Stimulated activated CD8-positive, alpha-beta memory T cell treated with anti-CD3 and anti-CD28 coated beads, Interleukin-4, amount 100 ng/mL, for 48 hours (primary cell): ENCODE data around the gene RNASE7.
"Not testable (repeated sequence)": the region's sequence is repeated elsewhere in the genome, so short reads cannot be mapped to it uniquely, and the experiment has no call there.

Source experiments
- DNase-seq: peaks from one replicate; pipeline ENCODE4 v3.0.0-alpha.2; 2020

RNASE7 gene

DNA sequence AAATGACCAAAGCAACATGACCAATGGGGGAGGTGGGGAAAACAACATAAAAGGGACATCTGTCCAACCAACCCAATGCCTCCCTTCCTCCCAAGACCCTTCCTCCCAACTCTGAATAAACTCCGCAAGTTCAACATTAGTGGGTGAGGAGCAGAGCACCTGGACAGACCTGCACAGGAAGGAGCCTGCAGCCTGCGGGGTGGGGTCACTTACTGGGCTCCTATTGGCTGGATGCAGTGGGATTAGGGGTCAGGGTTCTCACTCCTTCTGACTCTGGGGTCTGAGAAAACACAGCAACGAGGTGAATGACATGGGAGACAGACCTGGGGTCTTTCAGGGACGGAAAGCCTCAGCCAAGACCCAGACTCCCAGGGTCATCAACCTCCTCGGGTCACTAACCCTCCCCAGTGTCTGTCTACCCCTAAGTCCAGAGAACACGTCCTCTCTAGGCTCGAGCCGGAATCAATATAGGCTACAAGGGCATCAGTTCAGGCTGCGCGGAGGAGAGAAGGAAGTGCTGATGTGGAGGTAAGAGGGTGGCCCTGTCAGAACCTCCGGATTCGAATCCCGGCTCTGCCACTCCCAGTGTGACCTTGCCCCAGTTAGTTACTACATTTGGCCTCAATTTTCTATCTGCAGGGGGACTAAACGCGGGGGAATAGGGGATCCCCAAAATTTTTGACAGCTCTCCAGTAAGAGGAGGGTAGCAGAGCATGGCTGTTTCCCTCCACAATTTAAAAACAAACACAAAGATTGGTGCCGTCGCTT, 18.2 kb upstream of the RNASE7 start:
- no peak for DNase-seq

GRCh38 chr14:21024585-21025370, 17.4 kb upstream of the RNASE7 start, which contains the start of gene NDRG2:
NDRG2 (minus strand) TSS chr14:21025061; CDS start chr14:21023315, 1,746 bp downstream.
- peak; percentile 72 for DNase-seq

- no peak for DNase-seq
These were observed 16.5 kb upstream of the RNASE7 start for GRCh38 chr14:21025371-21026273.

DNA sequence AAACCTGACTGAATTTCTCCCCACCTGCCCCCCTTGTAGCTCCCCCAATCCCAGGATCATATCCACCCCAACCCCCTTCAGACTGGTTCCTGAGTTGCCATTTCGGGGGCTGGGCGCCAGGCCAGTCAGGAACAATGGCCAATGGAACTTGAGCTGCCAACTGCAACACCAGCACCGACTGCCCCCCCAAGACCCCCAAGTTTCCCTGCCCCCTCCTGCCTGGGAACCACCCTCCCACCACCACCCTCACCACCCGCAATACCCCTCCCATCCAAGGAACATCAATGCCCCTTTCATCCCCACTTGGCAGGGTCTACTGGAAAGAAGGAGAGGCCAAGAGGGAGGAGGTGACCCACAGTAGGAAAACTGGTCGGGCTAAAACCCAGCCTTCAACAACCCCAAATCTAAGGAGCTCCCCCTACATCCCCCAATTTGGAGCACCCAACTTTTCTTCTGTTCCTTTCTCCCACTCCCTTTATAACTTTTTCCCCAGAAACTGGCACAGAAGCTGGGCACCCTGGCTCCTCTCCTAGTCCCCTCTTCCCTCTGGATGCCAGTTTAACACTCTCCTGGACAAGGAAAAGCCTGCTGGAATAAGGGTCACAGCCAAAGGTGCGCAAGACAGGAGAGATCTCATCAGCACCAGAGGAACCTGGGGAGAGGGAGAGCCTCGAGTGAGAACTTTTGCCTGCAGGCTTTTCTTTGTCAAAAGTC, 15.7 kb upstream of the RNASE7 start:
- DNase-seq, result no peak

- DNase-seq, result no peak
These were observed 15.2 kb upstream of the RNASE7 start for GRCh38 chr14:21026988-21027315.

DNA sequence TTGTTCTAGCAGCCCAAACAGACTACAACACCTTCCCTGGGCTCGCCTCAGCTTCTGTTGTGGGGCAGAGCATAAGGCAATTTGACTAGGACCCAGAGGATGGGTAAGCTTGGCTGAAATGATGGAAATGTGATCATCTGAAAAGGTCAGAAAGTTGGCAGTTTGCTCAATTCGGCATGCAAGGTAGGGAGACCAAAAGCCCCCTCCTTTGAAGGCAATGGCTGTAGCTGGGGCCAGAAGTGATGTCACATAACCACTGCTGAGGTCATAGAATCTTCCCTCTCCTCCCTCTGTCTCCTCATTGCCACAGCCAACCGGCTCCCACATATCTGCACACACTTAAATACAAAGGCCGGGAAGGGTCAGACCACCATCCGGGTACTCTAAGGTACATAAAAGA, 12.2 kb upstream of the RNASE7 start, which contains the start of gene TPPP2:
TSS of gene TPPP2 (plus strand) at position 301 of the 400 bp plus-strand sequence. CDS start 365 bp downstream, outside the sequence.
- DNase-seq, result no peak

DNA sequence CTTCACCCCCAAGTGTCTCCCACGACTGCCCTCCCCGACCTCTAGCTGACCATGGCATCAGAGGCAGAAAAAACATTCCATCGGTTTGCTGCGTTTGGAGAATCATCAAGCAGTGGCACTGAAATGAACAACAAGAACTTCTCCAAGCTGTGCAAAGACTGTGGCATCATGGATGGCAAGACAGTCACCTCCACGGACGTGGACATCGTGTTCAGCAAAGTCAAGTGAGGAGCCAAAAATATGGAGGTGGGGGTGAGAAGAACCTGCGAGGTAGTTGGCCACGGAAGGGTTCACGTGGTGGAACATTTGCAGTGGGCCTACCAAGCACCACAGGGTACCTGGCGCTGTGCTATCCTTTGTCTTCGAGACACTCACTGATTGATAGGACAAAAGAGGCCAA, 11.6 kb upstream of the RNASE7 start:
- no peak for DNase-seq

DNA sequence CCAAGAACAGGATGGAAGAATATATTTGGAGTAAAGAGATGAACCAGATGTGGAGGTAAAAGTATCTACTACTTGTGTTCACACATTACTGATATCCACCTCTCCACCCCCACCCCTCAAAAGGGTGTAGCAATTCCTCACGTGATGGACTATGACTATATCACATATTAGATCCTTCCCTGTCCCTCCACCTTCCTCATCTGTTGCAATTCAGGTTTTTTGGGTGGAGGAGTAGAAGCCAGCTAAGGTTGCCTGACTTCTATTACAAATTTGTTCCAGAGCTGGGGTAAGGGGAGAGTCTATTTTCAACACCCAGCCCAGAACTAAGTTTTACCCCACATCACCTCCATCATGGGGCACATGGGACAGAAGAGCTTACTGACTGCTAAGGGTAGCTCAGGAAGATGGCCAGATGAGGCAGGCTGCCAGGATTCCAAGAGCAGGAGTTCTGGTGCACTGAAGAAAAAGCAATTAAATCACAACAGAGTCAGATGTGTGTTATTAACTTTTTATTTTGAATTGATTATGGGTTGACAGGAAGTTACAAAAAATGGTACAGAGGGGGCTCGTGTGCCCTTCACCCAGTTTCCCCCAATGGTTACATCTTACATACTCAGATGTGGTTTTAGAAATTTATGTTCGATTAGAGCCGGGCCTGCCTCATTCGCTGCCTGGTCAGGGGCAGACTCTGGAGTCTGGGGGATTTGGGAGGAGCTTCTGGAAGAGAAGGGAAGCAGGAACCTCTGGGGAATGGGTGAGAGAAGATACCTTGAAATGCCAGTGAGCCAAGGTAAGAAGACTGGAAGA, 9.6 kb upstream of the RNASE7 start:
- no peak for DNase-seq

DNA sequence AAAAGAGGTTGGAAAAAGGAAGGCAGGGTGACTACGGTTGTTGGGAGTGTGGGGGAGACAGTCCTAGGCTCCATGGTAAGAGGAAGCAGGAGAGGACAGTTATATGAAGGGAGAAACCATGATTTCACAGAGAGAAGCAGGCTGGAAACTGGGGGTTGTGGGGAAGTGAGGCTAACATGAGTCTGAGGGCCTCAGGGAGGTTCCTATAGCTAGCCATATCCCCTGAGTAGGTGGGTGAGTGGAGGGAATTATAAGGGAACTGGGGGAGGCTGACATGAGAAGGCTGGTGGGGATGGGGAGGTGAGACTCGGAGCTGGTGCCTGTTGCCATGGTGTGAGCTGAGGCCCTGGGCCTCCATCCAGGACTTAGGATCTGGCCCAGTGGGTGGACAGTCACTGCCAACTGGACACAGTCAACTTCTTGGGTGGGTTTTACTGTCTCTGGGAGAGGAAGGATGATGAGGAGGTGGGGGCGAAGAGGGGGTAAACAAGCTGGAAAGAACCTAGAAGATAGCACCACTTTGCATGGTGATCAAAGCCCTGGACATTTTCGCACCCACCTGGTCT, 8.9 kb upstream of the RNASE7 start:
- no peak for DNase-seq

DNA sequence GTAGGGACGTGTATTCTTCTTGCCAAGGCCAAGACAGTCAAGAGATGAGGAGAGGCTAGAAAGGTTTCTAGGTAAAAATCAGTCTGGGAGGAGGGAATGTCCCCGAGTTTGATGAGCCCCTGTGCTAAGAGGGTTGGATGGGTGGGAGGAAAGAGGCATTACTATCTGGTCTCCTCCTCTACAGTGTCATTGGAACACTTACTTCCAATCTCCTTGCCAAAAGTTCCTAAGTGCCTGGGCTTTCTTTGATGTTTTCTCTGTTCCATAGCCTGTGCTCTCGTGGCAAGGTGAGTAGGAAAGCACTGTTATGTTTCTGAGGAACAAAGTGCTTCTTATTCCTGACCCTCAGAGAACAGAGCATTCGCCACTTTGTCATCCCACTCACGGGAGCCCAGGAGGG, 7.5 kb upstream of the RNASE7 start, which contains the start of gene RNASE13:
TSS of gene RNASE13 (minus strand) at position 101 of the 400 bp plus-strand sequence. CDS start 519 bp downstream, outside the sequence.
- no peak for DNase-seq

DNA sequence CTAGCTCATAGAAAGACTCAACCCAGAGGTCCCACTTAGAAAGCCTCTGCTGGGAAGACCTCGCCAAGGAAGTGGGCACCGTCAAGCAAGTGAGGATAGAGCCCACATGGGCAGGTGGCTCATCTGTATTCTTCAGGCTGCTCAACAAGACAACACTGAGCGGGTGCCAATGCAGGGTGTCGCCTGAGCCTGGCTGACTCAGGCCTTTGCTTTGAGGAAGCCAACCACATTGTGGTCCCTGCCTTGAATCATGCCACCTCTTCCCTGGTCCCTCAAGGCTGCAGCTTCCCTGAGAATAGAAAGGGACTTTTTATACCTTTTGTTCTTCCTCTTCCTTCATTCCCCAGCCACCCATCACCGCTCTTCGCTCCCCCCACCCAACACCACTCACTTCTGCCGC, 5.4 kb upstream of the RNASE7 start:
- no peak for DNase-seq

DNA sequence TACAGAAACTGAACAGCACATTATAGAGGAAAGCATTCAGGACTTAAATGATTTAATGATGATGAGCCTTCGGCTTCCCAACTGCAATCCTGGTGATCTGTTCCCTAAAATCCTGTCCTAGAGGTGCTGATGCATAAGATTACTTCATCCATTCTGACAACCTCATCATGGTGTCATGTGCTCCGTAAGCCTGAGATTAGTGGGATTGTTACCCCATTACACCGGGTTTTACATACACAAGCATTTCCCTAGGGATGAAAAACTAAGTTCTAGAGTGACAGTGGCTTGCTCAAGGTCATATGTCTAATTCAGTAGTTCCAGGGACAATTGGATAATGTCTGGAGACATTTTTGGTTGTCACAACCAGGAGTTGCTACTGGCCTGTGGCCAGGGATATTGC, 5.0 kb upstream of the RNASE7 start:
- no peak for DNase-seq

GRCh38 chr14:21038441-21039422, 3.4 kb upstream of the RNASE7 start:
- no peak for DNase-seq

DNA sequence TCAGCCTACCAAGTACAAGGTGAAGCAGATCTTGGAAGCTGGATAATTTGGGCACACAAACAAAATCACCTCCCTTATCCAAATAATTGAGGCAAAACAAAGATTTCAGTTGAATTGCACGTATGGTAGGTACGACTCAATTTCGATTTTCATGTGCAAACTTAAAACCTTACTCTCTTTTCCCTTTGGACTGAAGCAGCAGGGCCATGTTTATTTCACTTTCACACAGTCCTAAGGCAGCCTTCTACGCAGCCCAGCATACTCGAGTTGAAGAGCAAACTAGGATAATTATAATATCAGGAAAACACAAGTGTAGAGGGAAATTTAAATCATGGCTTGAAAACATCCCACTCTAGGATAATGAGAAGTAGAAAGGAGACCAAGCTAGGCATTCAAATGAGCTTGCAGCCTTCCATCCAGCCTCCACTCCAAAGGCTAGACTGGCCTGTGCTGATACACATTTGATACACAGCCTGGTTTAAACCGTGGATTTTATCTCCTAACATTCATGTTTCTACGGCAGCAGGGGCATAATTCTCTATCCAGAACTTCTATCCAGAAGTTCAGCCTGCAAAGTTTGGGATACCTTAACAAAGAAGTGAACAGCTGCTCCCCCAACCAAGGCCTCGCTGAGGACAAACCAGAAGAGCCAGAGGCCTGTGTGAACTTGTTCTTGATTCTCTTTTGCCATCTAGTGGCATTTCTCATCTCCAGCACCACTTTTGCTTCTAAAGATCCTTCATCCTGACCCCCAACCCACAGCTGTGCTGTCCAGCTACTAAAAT, 2.4 kb upstream of the RNASE7 start:
- DNase-seq, result no peak

GRCh38 chr14:21040370-21040925, 1.7 kb upstream of the RNASE7 start:
- no peak for DNase-seq

DNA sequence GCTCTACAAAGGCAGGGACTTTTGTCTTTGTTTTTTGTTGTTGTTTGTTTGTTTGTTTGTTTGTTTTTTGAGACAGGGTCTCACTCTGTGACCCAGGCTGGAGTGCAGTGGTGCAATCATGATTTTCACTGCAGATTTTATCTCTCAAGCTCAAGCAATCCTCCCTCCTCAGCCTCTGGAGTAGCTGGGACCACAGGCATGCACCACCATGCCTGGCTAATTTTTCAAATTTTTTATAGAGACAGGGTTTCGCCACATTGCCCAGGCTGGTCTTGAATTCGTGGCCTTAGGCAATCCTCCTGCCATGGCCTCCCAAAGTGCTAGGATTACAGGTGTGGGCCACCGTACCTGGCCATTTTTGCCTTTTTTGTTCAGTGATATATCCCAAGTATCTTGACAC, 1.2 kb upstream of the RNASE7 start:
- DNase-seq, result not testable (repeated sequence)

DNA sequence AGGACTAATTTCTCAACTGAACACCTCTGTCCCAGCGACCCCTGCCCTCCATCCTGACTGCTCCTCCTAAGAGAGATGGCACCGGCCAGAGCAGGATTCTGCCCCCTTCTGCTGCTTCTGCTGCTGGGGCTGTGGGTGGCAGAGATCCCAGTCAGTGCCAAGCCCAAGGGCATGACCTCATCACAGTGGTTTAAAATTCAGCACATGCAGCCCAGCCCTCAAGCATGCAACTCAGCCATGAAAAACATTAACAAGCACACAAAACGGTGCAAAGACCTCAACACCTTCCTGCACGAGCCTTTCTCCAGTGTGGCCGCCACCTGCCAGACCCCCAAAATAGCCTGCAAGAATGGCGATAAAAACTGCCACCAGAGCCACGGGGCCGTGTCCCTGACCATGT, 756 bp downstream of the RNASE7 start:
- no peak for DNase-seq

GRCh38 chr14:21043387-21043973, 1.3 kb downstream of the RNASE7 start:
- no peak for DNase-seq
